ENCODE data around the gene RAD52. TPM values are rescaled to one million over a fixed set of nuclear protein-coding genes. Genes with fewer than 3 reads are reported as not detected.

RAD52 gene
- total RNA-seq, 1 experiment from 2014 or later, result 24.7 TPM

DNA sequence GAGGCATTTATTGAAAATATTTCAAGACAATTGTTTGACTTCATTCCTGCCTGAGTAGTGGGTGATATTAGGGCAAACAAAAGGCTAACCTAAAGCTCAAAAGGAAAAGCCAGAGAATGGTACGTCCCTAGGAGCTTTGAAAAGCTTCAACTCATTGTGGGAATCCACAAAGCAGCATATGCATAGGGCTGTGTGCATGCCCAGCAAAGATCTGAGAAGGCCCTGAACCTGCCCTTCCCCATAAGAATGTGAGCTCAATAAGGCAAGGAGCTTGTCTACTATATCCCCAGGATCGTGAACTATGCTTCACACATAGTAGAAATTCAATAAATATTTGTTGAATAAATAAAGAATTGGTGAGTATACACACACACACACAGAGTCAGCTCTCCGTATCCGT, 19.1 kb upstream of the RAD52 start:
- no peaks in the 10 kb centered on the region for H3K27me3 ChIP-seq (replicated peaks; ENCODE audit: insufficient read depth, low read depth, low read length, poor library complexity)
- no TSS peak for BruUV-seq (replicated peaks)
- no peak for TF ChIP-seq EZH2 (IDR thresholded peaks at IDR 0.05; ENCODE audit: borderline replicate concordance, low read depth, low read length, poor library complexity, severe bottlenecking)
- TF ChIP-seq, protein P1, sequence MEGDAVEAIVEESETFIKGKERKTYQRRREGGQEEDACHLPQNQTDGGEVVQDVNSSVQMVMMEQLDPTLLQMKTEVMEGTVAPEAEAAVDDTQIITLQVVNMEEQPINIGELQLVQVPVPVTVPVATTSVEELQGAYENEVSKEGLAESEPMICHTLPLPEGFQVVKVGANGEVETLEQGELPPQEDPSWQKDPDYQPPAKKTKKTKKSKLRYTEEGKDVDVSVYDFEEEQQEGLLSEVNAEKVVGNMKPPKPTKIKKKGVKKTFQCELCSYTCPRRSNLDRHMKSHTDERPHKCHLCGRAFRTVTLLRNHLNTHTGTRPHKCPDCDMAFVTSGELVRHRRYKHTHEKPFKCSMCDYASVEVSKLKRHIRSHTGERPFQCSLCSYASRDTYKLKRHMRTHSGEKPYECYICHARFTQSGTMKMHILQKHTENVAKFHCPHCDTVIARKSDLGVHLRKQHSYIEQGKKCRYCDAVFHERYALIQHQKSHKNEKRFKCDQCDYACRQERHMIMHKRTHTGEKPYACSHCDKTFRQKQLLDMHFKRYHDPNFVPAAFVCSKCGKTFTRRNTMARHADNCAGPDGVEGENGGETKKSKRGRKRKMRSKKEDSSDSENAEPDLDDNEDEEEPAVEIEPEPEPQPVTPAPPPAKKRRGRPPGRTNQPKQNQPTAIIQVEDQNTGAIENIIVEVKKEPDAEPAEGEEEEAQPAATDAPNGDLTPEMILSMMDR (conservative IDR thresholded peaks at IDR 0.05; ENCODE audit: low read depth, low read length), result no peak
- no peaks in the 10 kb centered on the region for H3K9me3 ChIP-seq (ENCODE audit: low read depth, low read length, poor library complexity, severe bottlenecking)
- intact Hi-C loops (cut with micrococcal nuclease; ENCODE audit: unreplicated experiment), result no loop called here
- no peaks in the 10 kb centered on the region for H3K36me3 ChIP-seq (ENCODE audit: insufficient read depth, low read length, poor library complexity, severe bottlenecking)
- H3K4me3 ChIP-seq (ENCODE audit: low read depth, low read length, poor library complexity, severe bottlenecking), result no peak overlapping the region
- H3K27ac ChIP-seq (ENCODE audit: low read depth, low read length, poor library complexity, severe bottlenecking), result no peak overlapping the region
- DNase-seq (ENCODE audit: low spot score), result no peak
- H3K4me1 ChIP-seq (ENCODE audit: insufficient read depth, low read length, poor library complexity, severe bottlenecking), result peaks cover 10% of the 10 kb centered on the region
- ChIA-PET POLR2A (ENCODE audit: low non-redundant PET) (no interaction called here), CTCF (no interaction called here)

DNA sequence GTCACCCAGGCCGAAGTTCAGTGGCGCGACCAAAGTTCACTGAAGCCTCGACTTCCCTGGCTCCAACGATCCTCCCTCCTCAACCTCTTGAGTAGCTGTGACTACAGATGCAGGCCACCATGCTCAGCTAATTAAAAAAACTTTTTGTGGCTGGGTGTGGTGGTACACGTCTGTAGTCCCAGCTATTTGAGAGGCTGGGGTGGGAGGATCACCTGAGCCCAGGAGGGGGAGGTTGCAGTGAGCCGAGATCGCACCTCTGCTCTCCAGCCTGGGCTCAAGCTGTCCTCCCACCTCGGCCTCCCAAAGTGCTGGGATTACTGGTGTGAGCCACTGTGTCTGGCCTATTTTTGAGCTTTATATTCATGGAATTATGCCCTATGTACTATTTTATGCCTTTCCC, 18.1 kb upstream of the RAD52 start:
- Histone ChIP-seq H3K4me3 (ENCODE audit: low read depth, low read length, poor library complexity, severe bottlenecking) (no peak overlapping the region), H3K27me3 (replicated peaks; ENCODE audit: insufficient read depth, low read depth, low read length, poor library complexity) (no peaks in the 10 kb centered on the region), H3K4me1 (ENCODE audit: insufficient read depth, low read length, poor library complexity, severe bottlenecking) (peaks cover 10% of the 10 kb centered on the region), H3K9me3 (ENCODE audit: low read depth, low read length, poor library complexity, severe bottlenecking) (no peaks in the 10 kb centered on the region), H3K27ac (ENCODE audit: low read depth, low read length, poor library complexity, severe bottlenecking) (no peak overlapping the region), H3K36me3 (ENCODE audit: insufficient read depth, low read length, poor library complexity, severe bottlenecking) (no peaks in the 10 kb centered on the region)
- no peak for DNase-seq (ENCODE audit: low spot score)
- CTCF ChIA-PET, result no interaction called here
- TF ChIP-seq, protein P1 (conservative IDR thresholded peaks at IDR 0.05; ENCODE audit: low read depth, low read length), result no peak
- TF ChIP-seq EZH2 (IDR thresholded peaks at IDR 0.05; ENCODE audit: borderline replicate concordance, low read depth, low read length, poor library complexity, severe bottlenecking), result no peak
- POLR2A ChIA-PET (ENCODE audit: low non-redundant PET), result interaction anchor here (0.5 kb wide), 1 partner anchor 8 kb away, joined by 3 read pairs; no protein-coding TSS in a partner anchor
- intact Hi-C loops (cut with micrococcal nuclease; ENCODE audit: unreplicated experiment), result no loop called here
- no TSS peak for BruUV-seq (replicated peaks)

DNA sequence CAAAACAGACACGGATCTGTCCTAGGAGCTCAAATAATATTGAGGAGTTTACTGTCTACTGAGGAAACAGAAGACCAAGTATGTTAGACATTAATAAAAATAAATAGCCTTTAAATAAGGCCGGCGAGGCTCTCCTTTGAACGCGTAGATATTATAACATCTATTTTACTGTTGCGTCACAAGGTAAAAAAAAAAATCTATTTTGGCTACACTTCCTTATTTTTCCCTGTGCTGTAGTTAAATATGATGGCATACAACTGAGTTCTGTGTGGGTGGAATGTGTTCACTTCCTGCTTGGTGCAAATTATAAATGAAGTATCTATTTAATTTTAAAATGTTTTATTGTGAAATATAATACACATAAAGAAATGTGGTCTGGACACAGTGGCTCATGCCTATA, 17.2 kb upstream of the RAD52 start:
- ChIA-PET CTCF (no interaction called here), POLR2A (ENCODE audit: low non-redundant PET) (no interaction called here)
- TF ChIP-seq EZH2 (IDR thresholded peaks at IDR 0.05; ENCODE audit: borderline replicate concordance, low read depth, low read length, poor library complexity, severe bottlenecking), result no peak
- TF ChIP-seq, protein P1 (conservative IDR thresholded peaks at IDR 0.05; ENCODE audit: low read depth, low read length), result no peak
- Histone ChIP-seq H3K4me3 (ENCODE audit: low read depth, low read length, poor library complexity, severe bottlenecking) (no peak overlapping the region), H3K4me1 (ENCODE audit: insufficient read depth, low read length, poor library complexity, severe bottlenecking) (peaks cover 10% of the 10 kb centered on the region), H3K27me3 (replicated peaks; ENCODE audit: insufficient read depth, low read depth, low read length, poor library complexity) (no peaks in the 10 kb centered on the region), H3K36me3 (ENCODE audit: insufficient read depth, low read length, poor library complexity, severe bottlenecking) (no peaks in the 10 kb centered on the region), H3K9me3 (ENCODE audit: low read depth, low read length, poor library complexity, severe bottlenecking) (no peaks in the 10 kb centered on the region), H3K27ac (ENCODE audit: low read depth, low read length, poor library complexity, severe bottlenecking) (no peak overlapping the region)
- no TSS peak for BruUV-seq (replicated peaks)
- intact Hi-C loops (cut with micrococcal nuclease; ENCODE audit: unreplicated experiment), result no loop called here
- DNase-seq (ENCODE audit: low spot score), result no peak

Measured in A673 (cell line).